BLaER1 (cell line): ENCODE data around the gene ZNF112.
"Not testable (repeated sequence)": the region's sequence is repeated elsewhere in the genome, so short reads cannot be mapped to it uniquely, and the experiment has no call there.

Source experiments
- H3K27ac ChIP-seq: shearing (Covaris generic); formaldehyde crosslinking; 2 replicates; pipeline ENCODE4 v1.8.1; 2022
- H3K27me3 ChIP-seq: shearing (Covaris generic); formaldehyde crosslinking; 2 replicates; pipeline ENCODE4 v1.8.1; 2022
- H3K36me3 ChIP-seq: shearing (Covaris generic); formaldehyde crosslinking; 2 replicates; pipeline ENCODE4 v1.8.1; 2022
- H3K4me1 ChIP-seq: shearing (Covaris generic); formaldehyde crosslinking; 2 replicates; pipeline ENCODE4 v1.8.1; 2022
- H3K4me2 ChIP-seq: shearing (Covaris generic); formaldehyde crosslinking; 2 replicates; pipeline ENCODE4 v1.8.1; 2022
- H3K4me3 ChIP-seq: shearing (Covaris generic); formaldehyde crosslinking; 2 replicates; pipeline ENCODE4 v1.8.1; 2022
- H3K9ac ChIP-seq: shearing (Covaris generic); formaldehyde crosslinking; 2 replicates; pipeline ENCODE4 v1.8.1; 2022
- H3K9me3 ChIP-seq: shearing (Covaris generic); formaldehyde crosslinking; 2 replicates; pipeline ENCODE4 v1.8.1; 2022
- H4K20me1 ChIP-seq: shearing (Covaris generic); formaldehyde crosslinking; 2 replicates; pipeline ENCODE4 v1.8.1; 2022
- Cebpa-rat ChIP-seq: shearing (Covaris generic); IDR thresholded peaks from 2 replicates; pipeline ENCODE4 v1.8.1; 2022

Gene ZNF112

DNA sequence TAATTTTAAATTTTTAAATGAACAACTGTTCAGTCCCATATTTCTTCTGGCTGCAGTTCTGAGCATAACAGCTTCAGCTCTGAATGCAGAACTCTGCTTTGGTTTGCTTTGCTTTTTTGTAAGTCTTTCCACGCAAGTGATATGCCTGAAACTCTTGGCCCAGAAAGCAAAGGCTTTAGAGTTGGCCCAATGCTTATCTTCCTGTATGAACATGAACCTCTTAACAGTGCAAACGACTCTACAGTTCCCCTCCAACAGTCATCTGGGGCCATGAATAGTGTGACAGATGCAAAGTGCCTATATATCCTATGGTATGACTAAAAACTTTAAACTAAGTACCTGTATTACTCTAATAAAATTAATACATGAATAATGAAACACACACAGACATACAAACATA is 14.7 kb downstream of the ZNF112 start:
- Histone ChIP-seq H3K36me3 (no peaks in the 10 kb centered on the region), H3K9ac (no peak overlapping the region), H3K4me3 (no peak overlapping the region), H3K4me2 (no peak overlapping the region), H3K27ac (no peak overlapping the region), H3K4me1 (peaks cover 12% of the 10 kb centered on the region; the same call in 1 of the 2 replicates), H3K27me3 (no peaks in the 10 kb centered on the region), H3K9me3 (peaks cover 6% of the 10 kb centered on the region; the same call in 1 of the 2 replicates), H4K20me1 (no peaks in the 10 kb centered on the region)
- TF ChIP-seq Cebpa-rat, result no peak

DNA sequence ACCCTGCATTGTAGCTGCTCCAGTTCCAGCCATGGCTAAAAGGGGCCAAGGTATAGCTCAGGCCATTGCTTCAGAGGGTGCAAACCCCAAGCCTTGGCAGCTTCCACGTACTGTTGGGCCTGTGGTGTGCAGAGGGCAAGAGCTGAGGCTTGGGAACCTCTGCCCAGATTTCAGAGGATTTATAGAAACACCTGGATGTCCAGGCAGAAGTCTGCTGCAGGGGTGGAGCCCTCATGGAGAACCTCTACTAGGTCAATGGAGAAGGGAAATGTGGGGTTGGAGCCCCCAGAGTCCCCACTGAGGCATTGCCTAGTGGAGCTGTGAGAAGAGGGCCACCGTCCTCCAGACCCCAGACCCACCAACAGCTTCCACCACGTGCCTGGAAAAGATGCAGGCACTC is 21.8 kb downstream of the ZNF112 start:
- not testable (repeated sequence) for H3K4me1 ChIP-seq, H4K20me1 ChIP-seq, H3K4me2 ChIP-seq, H3K27ac ChIP-seq, H3K27me3 ChIP-seq, H3K36me3 ChIP-seq, H3K9ac ChIP-seq
- Histone ChIP-seq H3K4me3 (peak overlapping the region; percentile 23; the same call in 1 of the 2 replicates), H3K9me3 (peaks cover 64% of the 10 kb centered on the region)

DNA sequence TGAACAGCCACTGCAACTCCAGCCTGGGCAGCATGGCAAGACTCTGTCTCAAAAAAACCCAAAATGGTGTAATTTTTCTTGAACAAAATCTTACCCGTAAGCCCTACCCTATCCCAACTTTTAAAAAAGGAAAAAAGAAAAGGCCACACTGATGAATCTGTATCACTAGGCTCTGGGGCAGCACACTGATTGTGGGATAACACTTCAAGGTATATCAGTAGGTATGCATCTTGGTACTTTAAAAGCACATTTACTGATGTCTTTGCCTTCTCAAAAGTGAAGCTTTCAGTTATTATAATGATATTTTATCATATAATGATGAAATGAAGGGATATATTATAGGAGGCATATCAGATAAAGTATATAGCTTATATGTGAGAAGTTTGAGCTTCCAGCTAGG is 24.3 kb downstream of the ZNF112 start:
- no peaks in the 10 kb centered on the region for H4K20me1 ChIP-seq
- H3K9me3 ChIP-seq, result peaks cover 64% of the 10 kb centered on the region
- TF ChIP-seq Cebpa-rat, result no peak
- no peak overlapping the region for H3K9ac ChIP-seq
- H3K4me3 ChIP-seq, result no peak overlapping the region
- H3K4me1 ChIP-seq, result no peaks in the 10 kb centered on the region
- no peak overlapping the region for H3K27ac ChIP-seq
- H3K36me3 ChIP-seq, result peaks cover 7% of the 10 kb centered on the region; the same call in 1 of the 2 replicates
- H3K27me3 ChIP-seq, result no peaks in the 10 kb centered on the region
- no peak overlapping the region for H3K4me2 ChIP-seq

DNA sequence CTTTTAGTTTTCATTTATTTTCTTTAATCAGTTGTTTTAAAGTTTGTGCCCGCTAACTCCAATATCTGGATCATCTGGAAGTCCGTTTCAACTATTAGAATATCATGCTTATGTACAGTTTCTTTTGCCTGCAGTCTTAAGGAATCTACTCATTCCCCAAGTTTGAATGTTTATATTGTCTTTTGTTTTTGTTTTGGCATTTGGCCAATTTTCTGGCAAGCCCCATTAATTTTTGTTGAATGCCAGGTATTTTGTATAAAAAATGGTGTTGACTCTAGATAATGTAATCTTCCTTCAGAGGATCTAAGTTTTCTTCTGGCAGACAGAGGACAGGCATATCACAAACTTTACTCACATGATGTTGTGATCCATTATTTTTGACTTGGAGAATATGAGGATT is 40.6 kb downstream of the ZNF112 start:
- peaks cover 5% of the 10 kb centered on the region; the same call in 1 of the 2 replicates for H3K9me3 ChIP-seq
- no peaks in the 10 kb centered on the region for H3K27me3 ChIP-seq
- peaks cover 8% of the 10 kb centered on the region for H3K4me1 ChIP-seq
- no peak for TF ChIP-seq Cebpa-rat
- H3K4me3 ChIP-seq, result no peak overlapping the region
- H3K9ac ChIP-seq, result no peak overlapping the region
- no peak overlapping the region for H3K4me2 ChIP-seq
- H3K27ac ChIP-seq, result no peak overlapping the region
- no peaks in the 10 kb centered on the region for H3K36me3 ChIP-seq
- H4K20me1 ChIP-seq, result no peaks in the 10 kb centered on the region

DNA sequence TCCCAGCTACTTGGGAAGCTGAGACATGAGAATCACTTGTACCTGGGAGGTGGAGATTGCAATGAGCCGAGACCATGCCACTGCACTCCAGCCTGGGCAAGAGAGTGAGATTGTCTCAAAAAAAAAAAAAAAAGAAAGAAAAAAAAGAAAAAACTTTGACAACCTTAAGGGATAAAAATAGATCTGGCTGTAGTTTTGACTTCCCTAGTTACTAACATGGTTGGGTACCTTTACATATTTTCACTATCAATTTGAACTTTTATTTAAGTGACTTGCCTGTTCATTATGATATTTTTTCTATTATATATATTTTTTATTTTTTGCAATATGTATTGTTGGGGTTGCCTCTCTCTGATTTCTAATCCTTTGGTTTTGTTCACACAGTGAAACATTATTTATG is 43.2 kb downstream of the ZNF112 start:
- no peak overlapping the region for H3K9ac ChIP-seq
- H3K4me2 ChIP-seq, result 0 out of 2 replicates have a peak overlapping the region, but pooled peaks have one; percentile 24
- H3K4me1 ChIP-seq, result peaks cover 8% of the 10 kb centered on the region
- H3K27me3 ChIP-seq, result no peaks in the 10 kb centered on the region
- no peak overlapping the region for H3K27ac ChIP-seq
- H3K9me3 ChIP-seq, result no peaks in the 10 kb centered on the region
- H3K36me3 ChIP-seq, result no peaks in the 10 kb centered on the region
- no peak for TF ChIP-seq Cebpa-rat
- H3K4me3 ChIP-seq, result no peak overlapping the region
- H4K20me1 ChIP-seq, result no peaks in the 10 kb centered on the region

DNA sequence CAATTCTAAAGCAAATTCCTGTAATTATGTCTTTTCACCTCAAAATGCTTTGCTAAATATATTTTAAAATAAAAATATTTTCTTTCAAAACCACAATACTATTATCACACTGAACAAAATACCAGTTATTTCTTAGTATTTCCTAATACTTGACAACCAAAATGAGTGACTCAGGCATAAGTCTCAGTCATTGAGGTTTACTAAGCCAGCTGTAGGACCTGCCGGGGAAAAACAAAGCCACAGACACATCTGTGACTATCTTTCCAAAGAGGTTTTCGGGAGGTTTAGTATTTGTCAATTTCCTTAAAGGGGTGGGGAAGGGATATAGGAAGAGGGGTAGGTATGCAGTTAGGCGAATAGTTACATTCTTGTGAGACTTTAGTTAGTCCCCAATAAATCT is 48.5 kb downstream of the ZNF112 start:
- TF ChIP-seq Cebpa-rat, result no peak
- H3K27ac ChIP-seq, result no peak overlapping the region
- no peaks in the 10 kb centered on the region for H3K9me3 ChIP-seq
- H4K20me1 ChIP-seq, result no peaks in the 10 kb centered on the region
- H3K9ac ChIP-seq, result no peak overlapping the region
- H3K4me2 ChIP-seq, result no peak overlapping the region
- H3K4me1 ChIP-seq, result peaks cover 19% of the 10 kb centered on the region
- H3K4me3 ChIP-seq, result no peak overlapping the region
- no peaks in the 10 kb centered on the region for H3K36me3 ChIP-seq
- H3K27me3 ChIP-seq, result no peaks in the 10 kb centered on the region

DNA sequence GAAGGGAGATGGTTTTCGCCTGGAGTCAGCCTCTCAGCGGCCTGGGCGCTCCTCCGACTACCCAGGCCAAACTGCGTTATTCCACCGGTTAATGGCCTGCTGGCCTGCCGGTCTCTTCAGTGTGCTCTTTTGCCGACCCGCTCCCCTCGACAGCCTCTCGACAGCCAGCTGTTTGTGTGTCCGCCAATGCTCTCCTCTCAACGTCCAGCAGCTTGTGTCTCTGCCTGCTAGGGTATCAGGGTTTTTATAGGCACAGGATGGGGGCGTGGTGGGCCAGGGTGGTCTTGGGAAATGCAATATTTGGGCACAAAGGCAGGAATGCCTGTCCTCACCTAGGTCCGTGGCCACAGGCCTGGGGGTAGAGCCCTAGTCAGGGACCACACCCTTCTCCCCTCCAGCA is 50.2 kb downstream of the ZNF112 start:
- H3K9me3 ChIP-seq, result no peaks in the 10 kb centered on the region
- H3K4me3 ChIP-seq, result no peak overlapping the region
- H3K27ac ChIP-seq, result no peak overlapping the region
- H3K36me3 ChIP-seq, result peaks cover 9% of the 10 kb centered on the region
- H3K27me3 ChIP-seq, result no peaks in the 10 kb centered on the region
- no peak for TF ChIP-seq Cebpa-rat
- H3K4me2 ChIP-seq, result no peak overlapping the region
- peaks cover 16% of the 10 kb centered on the region for H3K4me1 ChIP-seq
- no peaks in the 10 kb centered on the region for H4K20me1 ChIP-seq
- no peak overlapping the region for H3K9ac ChIP-seq

DNA sequence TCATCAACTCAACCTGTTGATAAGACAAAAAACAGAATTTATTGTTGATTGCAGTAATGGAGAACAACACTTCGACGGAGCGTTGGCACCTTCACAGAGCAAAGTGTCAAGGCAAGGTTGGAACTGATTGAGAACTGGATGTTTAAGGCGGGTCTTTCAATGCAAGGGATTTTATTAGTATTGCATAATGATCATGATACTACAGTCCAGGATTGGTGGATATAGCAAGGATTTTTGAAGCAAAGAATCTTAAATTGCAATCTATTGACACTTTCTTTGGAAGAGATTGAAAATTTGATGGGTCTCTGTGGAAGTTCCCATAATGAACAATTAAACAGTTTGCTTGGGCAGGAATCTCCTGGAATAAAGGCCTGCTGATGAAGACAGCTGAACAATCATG is 51.0 kb downstream of the ZNF112 start:
- Histone ChIP-seq H3K4me1 (peaks cover 16% of the 10 kb centered on the region), H3K27ac (no peak overlapping the region), H3K27me3 (no peaks in the 10 kb centered on the region), H4K20me1 (no peaks in the 10 kb centered on the region), H3K4me3 (peak overlapping the region; percentile 88; the same call in 1 of the 2 replicates), H3K36me3 (peaks cover 15% of the 10 kb centered on the region), H3K4me2 (peak overlapping the region; percentile 95), H3K9me3 (no peaks in the 10 kb centered on the region), H3K9ac (no peak overlapping the region)
- no peak for TF ChIP-seq Cebpa-rat

DNA sequence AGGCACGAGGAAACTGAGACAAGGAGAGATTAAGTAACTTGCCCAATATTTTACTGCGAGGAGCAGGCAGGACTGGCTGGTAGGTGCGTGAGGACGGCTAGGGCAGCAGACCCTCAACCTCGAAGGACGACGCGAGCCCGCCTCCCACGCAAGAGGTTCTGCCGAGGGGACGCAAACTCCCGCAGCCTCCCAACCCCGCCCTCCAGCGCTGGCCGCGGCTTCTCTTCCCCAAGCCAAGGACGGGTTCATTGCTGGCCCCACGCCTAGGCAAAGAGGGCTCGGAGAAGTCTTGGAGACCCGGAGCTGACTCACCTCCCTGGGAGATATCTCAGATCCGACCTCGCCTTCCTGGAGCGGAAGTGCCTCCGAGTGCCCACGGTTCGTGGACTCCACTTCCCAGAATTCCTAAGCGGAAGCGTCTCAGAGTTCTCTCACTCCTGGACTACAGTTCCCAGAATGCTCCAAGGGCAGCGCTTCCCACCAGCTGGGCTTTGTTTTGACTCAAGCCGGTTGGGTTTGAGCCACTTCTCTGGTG is 51.8 kb downstream of the ZNF112 start, which contains the start of gene ZNF235:
Gene ZNF235, minus strand, starts transcription at position 367 of the 535 bp plus-strand sequence. CDS start 1,621 bp downstream, outside the sequence.
- peak within 1 kb of the TSS; percentile 68 for H3K27ac ChIP-seq
- peak within 1 kb of the TSS; percentile 95 for H3K4me2 ChIP-seq
- no peaks in the 10 kb centered on the region for H4K20me1 ChIP-seq
- TF ChIP-seq Cebpa-rat, result no peak
- no peaks in the 10 kb centered on the region for H3K27me3 ChIP-seq
- no peaks in the 10 kb centered on the region for H3K9me3 ChIP-seq
- peaks cover 22% of the 10 kb centered on the region for H3K36me3 ChIP-seq
- peak within 1 kb of the TSS; percentile 81 for H3K9ac ChIP-seq
- H3K4me1 ChIP-seq, result peaks cover 16% of the 10 kb centered on the region
- peak within 1 kb of the TSS; percentile 88 for H3K4me3 ChIP-seq

DNA sequence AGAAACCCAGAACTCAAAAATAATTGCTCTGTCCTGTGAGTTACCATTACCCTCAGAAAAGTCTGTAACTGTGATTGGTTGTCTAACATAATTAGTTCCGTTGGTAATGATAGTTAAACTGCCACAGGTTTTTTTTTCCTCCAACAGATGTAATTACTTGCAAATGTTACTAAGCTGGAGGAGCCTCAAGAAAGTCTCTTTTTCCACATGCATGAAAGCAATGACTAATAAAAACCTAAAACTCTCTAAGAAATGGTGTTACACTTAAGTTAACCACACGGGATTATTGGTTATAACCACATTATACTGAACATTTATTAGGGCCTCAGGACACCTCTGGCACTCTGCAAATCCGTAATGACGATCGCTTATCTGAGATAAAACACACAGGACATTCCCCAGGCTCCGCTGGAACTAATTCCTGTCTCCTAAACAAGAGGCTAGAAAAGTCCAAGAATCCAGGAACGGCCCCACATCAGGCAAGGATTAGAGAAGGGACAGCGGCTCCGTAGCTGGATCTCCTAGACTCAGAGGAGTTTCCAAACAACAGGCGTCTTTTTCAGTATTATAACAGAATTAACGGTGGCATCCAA is 52.4 kb downstream of the ZNF112 start:
- peak overlapping the region; percentile 68 for H3K27ac ChIP-seq
- H4K20me1 ChIP-seq, result no peaks in the 10 kb centered on the region

More for the DNA sequence above, 52.4 kb downstream of the ZNF112 start:
- Histone ChIP-seq H3K9me3 (no peaks in the 10 kb centered on the region), H3K27me3 (no peaks in the 10 kb centered on the region), H3K4me1 (peaks cover 16% of the 10 kb centered on the region), H3K4me3 (peak overlapping the region; percentile 88), H3K9ac (peak overlapping the region; percentile 81), H3K4me2 (peak overlapping the region; percentile 95), H3K36me3 (peaks cover 29% of the 10 kb centered on the region)
- TF ChIP-seq Cebpa-rat, result no peak
